Measurements from ENCODE around the gene KLHL26. TPM values are rescaled to one million over a fixed set of nuclear protein-coding genes. Genes with fewer than 3 reads are reported as not detected.

Gene KLHL26
- total and polyA plus RNA-seq, 2 donors from 2014 or later: 5.6 to 16.1 TPM

DNA sequence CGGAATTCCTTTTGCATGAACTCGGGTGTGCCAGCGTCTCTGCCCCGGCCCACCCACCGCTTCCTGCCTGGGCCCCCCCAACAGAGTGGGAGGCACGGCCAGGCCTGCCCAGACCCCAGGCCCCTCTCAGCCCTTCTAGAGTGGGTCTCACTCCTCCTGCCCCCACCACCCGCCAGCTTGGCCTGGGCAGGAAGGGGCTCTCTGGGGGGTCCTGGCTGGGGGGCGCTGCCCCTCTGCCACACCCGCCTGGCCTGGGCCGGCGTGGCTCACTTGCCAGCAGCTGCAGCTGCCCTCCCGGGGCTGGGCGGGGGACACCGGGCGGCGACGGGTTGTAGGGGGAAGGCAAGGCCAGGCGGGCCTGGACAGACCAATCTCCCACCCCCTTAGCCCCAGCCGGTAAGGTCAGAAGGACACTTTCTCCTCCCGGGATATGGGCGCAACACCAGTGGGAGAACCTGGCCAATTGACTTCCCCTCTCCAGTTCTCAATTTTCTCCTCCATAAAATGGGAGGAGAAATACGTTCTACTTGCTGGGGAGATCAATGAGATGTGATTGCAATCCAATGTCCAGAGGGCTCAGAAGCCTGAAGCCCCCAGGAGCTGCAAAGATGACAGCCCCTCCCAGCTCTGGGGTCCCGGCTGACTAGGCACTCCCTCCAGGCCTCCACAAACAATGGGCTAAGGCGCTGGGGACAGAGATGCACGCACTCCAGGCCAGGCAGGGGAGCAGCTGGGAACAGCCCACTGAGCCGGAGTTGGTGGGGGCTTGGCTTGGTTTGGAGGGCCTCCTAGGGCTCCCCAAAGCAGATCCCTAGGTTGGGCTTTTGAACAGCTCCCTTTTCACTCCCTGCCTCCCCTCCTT lies 32.6 kb upstream of the KLHL26 start:
- no peak for FAIRE-seq
- H3K27me3 ChIP-seq (ENCODE audit: control insufficient read depth, insufficient read depth, low read length): peaks cover 29% of the 10 kb centered on the region
- peaks cover 0 to 4% (median 0%) of the 10 kb centered on the region in 3 donors for H3K4me1 ChIP-seq (ENCODE audit: control insufficient read depth in 2 of 3, insufficient read depth in 2 of 3, low read depth in 1 of 3, low read length in 3 of 3)
- intact Hi-C loops (cut with DNase I): no loop called here
- no peak overlapping the region for H3K4me3 ChIP-seq (ENCODE audit: low read length in 3 of 3)
- H3K9me3 ChIP-seq (ENCODE audit: control insufficient read depth in 2 of 3, insufficient read depth in 1 of 3, low read length in 3 of 3): no peaks in the 10 kb centered on the region
- H3K9ac ChIP-seq (ENCODE audit: low read length in 3 of 3): no peak overlapping the region
- H3K27ac ChIP-seq (ENCODE audit: low read depth in 2 of 2, low read length in 2 of 2): no peak overlapping the region
- DNase-seq: peak in 1 of 5 donors; percentile 77
- TF ChIP-seq, protein P1, sequence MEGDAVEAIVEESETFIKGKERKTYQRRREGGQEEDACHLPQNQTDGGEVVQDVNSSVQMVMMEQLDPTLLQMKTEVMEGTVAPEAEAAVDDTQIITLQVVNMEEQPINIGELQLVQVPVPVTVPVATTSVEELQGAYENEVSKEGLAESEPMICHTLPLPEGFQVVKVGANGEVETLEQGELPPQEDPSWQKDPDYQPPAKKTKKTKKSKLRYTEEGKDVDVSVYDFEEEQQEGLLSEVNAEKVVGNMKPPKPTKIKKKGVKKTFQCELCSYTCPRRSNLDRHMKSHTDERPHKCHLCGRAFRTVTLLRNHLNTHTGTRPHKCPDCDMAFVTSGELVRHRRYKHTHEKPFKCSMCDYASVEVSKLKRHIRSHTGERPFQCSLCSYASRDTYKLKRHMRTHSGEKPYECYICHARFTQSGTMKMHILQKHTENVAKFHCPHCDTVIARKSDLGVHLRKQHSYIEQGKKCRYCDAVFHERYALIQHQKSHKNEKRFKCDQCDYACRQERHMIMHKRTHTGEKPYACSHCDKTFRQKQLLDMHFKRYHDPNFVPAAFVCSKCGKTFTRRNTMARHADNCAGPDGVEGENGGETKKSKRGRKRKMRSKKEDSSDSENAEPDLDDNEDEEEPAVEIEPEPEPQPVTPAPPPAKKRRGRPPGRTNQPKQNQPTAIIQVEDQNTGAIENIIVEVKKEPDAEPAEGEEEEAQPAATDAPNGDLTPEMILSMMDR (IDR thresholded peaks at IDR 0.05; ENCODE audit: borderline replicate concordance, extremely low read depth, insufficient read depth): no peak
- H3K36me3 ChIP-seq (ENCODE audit: control insufficient read depth in 2 of 3, insufficient read depth in 3 of 3, low read length in 3 of 3): no peaks in the 10 kb centered on the region

DNA sequence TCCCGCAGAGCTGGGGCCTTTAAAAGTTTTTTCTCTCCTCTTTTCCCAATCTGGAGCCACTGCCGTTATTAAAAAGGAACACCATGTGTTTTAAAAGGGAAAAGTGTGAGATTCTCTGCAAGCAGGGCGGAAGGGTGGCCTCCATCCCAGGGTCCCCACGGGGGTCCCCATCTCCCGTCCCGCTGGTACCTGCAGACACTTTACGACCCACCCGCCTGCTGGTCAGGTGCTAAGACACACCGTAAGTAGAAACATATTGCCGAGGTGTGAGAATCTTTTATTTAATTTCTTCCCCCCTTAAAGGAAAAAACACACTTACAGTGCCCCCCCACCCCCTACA lies 32.0 kb upstream of the KLHL26 start:
- DNase-seq (no peak), FAIRE-seq (no peak)
- no peak overlapping the region for H3K4me3 ChIP-seq (ENCODE audit: low read length in 3 of 3)
- H3K9me3 ChIP-seq (ENCODE audit: control insufficient read depth in 2 of 3, insufficient read depth in 1 of 3, low read length in 3 of 3): no peaks in the 10 kb centered on the region
- no peak overlapping the region for H3K27ac ChIP-seq (ENCODE audit: low read depth in 2 of 2, low read length in 2 of 2)
- no peaks in the 10 kb centered on the region for H3K36me3 ChIP-seq (ENCODE audit: control insufficient read depth in 2 of 3, insufficient read depth in 3 of 3, low read length in 3 of 3)
- TF ChIP-seq, protein P1 (IDR thresholded peaks at IDR 0.05; ENCODE audit: borderline replicate concordance, extremely low read depth, insufficient read depth): no peak
- H3K9ac ChIP-seq (ENCODE audit: low read length in 3 of 3): no peak overlapping the region
- H3K27me3 ChIP-seq (ENCODE audit: control insufficient read depth, insufficient read depth, low read length): peaks cover 29% of the 10 kb centered on the region
- H3K4me1 ChIP-seq (ENCODE audit: control insufficient read depth in 2 of 3, insufficient read depth in 2 of 3, low read depth in 1 of 3, low read length in 3 of 3): peaks cover 0 to 4% (median 0%) of the 10 kb centered on the region in 3 donors
- intact Hi-C loops (cut with DNase I): no loop called here

DNA sequence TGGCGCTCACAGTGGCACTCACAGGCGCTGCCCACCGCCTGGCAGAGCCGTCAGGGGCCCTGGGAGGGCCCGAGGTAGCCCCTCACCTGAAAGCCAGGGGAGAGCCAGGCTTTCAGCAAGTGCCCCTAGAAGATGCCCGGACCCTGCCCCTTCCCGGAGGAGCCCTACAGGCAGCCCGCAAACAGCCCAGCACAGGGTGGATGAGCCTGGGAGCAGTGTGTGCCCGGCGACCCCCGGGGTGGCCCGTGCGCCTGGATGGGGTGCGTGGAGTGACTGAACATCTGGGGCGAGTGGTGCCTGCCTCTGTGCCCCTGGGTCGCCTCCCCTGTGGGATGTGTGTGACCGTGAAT lies 31.7 kb upstream of the KLHL26 start:
- H3K4me1 ChIP-seq (ENCODE audit: control insufficient read depth in 2 of 3, insufficient read depth in 2 of 3, low read depth in 1 of 3, low read length in 3 of 3): peaks cover 0 to 4% (median 0%) of the 10 kb centered on the region in 3 donors
- DNase-seq: no peak
- no peaks in the 10 kb centered on the region for H3K9me3 ChIP-seq (ENCODE audit: control insufficient read depth in 2 of 3, insufficient read depth in 1 of 3, low read length in 3 of 3)
- intact Hi-C loops (cut with DNase I): no loop called here
- TF ChIP-seq, protein P1 (IDR thresholded peaks at IDR 0.05; ENCODE audit: borderline replicate concordance, extremely low read depth, insufficient read depth): no peak
- no peak overlapping the region for H3K4me3 ChIP-seq (ENCODE audit: low read length in 3 of 3)
- peaks cover 29% of the 10 kb centered on the region for H3K27me3 ChIP-seq (ENCODE audit: control insufficient read depth, insufficient read depth, low read length)
- no peaks in the 10 kb centered on the region for H3K36me3 ChIP-seq (ENCODE audit: control insufficient read depth in 2 of 3, insufficient read depth in 3 of 3, low read length in 3 of 3)
- H3K27ac ChIP-seq (ENCODE audit: low read depth in 2 of 2, low read length in 2 of 2): no peak overlapping the region
- FAIRE-seq: no peak
- H3K9ac ChIP-seq (ENCODE audit: low read length in 3 of 3): no peak overlapping the region
